Islet precursor cell (in vitro differentiated cells): ENCODE measurements around the gene SMIM29.

ENCODE experiments used
- DNase-seq: peaks from one replicate; pipeline ENCODE4 v3.0.0-alpha.2; 2018

The SMIM29 gene

DNA sequence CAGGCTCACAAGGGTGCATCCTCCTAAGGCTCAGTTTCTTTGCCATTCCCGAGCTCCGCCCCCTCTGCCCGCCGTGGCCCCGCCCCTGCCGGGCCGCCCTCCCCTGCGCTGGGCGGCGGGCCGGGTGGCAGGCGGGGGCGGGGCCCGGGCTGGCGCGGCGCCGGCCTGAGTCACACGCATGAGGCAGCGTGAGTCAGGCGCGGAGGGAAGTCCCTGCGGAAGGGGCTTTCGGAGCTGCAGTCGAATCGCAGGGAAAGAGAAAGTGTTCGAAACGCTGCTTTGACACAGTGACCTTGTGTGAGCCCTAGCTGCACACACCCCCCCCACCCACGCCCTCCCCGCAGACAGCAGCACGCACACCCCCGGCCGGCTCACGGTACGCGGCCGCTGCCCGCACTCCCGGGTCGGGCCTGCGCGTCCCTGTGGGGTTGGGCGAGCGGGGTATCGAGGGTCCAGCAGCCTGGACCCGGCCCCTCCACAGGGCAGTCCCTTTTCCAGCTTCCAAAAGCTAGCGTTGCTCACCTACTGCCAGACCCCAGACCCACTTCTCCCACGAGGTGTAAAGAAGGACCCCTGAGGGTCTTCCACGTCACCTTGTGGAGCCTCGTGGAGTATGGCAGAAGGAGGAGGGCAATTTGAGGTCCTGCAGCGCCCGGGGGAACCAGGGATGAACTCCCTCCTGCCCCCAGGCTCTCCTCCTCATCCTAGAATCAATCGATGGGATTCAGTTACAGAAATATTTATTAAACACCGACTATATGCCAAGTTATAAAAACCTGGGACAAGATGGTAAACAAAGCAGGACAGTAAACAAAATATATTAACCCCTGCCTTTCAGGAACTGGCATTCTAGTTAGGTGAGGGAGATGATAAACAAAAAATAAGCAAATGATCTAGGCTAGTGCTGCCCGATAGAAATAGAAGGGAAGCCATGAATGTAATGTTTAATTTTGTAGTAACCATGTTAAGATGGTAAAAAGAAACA is 24.6 kb downstream of the SMIM29 start:
- DNase-seq: peak; percentile 96

DNA sequence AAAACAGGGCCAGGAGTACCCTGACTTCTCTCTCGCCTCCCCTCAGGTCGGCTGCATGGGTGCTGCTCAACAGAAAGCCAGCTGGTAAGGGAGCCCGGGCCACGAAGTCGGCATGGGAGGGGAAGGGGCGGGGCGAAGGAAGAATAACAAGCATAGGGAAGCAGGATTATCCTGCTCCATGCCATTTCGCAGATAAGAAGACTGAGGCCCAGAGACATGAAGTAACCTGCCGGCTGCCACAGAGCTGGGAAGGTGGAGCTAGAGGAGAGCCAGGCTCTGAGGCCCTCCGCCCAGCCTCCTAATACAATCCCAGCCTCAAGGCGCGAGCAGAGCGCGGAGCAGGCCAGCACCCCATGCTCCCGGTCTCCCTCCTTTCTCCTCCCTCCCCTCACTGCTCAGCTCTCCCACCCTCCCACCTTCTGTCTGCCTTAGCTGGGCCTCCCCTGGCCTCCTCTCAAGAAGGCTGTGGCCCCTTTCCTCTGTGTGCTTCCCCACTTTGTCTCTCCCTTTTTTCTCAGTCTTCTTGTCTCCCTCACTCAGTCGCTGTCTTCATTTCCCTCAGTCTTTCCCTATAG is 25.3 kb downstream of the SMIM29 start:
- no peak for DNase-seq

DNA sequence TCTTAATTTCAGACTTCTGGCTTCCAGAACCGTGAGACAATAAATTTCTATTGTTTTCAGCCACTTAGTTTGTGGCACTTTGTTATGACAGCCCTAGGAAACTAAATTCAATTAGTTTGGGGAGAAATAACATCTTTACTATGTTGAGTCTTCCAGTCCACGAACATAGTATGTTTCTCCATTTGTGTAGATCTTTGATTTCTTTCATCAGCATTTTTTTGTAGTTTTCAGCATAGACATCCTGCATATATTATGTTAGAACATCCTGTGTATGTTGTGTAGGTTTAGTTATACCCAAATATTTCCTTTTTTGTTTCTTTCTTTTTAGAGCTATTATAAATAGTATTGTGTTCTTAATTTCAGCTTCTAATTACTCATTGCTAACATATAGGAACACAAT is 30.1 kb downstream of the SMIM29 start:
- no peak for DNase-seq

DNA sequence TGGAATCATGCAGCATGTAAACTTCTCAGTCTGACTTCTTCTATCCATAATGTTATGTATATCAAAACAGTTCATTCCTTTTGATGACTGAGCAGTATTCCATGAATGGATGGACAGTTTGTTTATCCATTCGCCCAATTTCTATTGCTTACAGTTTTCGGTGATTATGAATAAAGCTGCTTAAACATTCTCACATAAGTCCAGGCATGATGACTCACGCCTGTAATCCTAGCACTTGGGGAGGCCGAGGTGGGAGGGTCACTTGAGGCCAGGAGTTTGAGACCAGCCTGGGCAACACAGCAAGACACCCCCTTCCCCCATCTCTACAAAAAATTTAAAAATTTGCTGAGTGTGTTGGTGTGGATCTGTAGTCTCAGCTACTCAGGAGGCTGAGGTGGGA is 35.0 kb downstream of the SMIM29 start:
- no peak for DNase-seq

DNA sequence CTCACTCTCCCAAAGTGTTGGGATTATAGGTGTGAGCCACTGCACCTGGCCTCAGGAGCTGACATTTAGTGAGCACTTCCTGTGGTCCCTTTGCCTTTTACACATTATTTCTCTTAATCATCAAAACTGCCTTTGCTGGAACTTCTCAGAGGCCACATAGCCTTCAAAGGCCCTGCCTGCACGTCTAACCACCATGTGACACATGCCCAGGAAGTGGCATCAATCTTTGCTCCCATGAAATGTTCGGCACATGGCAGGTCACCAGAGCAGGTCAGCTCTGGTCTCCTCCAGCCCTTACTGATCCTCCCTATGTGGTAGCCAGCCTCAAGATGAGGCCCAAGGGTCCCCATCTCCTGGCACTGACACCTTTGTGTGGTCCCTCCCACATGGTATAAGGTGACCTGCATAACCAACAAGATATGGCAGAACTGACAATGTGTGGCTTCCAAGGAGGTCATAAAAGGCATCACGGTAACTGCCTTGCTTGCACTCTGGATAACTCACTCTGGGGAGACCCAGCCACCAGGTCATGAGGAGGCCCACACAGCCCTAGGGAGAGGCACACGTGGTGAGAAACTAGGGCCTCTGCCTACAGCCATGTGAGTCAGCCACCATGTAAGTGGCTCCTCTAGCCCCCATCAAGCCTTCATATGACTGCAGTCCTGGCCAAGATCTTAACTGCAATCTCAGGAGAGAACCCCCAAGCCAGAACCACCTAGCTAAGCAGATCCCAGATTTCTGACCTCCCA is 40.9 kb downstream of the SMIM29 start:
- no peak for DNase-seq

DNA sequence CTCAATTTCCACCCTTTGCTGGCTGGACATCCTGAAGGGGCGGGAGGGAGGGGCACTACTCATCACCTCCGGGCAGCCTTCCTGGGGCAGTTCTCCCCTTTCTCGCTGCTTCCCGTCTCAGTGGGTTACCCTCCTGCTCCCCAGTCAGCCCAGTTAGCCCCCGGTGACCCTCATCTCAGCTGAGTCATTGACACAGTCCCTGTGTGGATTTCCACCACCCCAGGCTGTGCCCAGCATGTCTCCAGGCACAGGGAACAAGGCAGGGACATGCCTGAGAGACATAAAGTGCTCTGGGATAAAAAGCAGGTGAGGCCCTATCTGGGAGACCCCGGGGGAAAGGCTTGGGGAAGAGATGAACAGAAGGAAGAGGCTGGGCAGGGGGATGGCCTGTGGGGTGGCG is 42.1 kb downstream of the SMIM29 start:
- no peak for DNase-seq

DNA sequence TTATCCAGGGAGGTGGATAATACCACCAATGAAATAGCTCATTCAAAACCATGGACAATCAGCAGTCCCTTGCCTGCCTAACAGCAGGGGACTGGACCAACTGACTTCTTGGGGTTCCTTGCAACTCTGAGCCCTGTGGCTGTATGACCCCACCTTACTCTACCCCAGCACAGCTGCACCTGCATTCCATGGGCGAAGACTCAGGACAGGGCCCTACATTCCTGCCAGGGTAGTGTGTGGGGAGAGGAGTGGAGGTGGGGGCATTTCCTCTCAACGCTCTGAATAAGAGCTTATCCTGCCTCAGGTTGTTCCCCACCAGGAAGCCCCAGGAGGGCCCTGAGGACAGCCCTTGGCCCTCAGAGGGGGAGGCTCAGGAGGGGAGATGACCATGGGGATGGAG is 42.9 kb downstream of the SMIM29 start:
- DNase-seq: no peak

DNA sequence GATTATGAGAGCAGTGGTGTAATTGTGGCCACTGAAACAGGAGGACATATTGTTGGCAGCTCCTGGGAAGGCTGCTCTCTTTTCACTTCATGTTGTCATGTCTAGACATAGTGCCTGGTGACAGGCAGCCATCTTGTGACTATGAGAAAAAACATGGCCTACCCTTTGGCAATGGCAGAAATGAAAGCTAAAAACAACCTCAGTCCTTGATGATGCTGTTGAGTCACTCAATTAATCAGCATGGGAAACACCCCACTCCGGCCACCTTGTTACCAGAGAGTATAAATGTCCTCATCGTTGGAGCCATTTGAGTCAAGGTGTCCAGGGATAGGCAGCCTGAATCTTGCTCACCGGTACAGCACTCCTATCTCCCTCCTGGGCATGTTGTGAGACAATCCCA is 43.3 kb downstream of the SMIM29 start:
- DNase-seq: no peak

DNA sequence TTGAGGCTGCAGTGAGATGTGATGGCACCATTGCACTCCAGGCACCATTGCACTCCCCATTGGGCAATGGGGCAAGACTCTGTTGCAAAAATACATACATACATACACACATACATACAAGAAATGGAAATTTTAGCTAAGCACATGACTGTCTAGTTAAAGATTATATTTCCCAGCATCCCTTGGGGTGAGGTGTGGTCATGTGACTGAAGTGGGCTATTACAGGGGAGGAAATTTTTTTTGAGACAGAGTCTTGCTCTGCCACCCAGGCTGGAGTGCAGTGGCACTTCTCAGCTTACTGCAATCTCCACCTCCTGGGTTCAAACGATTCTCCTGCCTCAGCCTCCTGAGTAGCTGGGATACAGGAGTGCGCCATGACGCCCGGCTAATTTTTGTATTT is 44.1 kb downstream of the SMIM29 start:
- DNase-seq: no peak

DNA sequence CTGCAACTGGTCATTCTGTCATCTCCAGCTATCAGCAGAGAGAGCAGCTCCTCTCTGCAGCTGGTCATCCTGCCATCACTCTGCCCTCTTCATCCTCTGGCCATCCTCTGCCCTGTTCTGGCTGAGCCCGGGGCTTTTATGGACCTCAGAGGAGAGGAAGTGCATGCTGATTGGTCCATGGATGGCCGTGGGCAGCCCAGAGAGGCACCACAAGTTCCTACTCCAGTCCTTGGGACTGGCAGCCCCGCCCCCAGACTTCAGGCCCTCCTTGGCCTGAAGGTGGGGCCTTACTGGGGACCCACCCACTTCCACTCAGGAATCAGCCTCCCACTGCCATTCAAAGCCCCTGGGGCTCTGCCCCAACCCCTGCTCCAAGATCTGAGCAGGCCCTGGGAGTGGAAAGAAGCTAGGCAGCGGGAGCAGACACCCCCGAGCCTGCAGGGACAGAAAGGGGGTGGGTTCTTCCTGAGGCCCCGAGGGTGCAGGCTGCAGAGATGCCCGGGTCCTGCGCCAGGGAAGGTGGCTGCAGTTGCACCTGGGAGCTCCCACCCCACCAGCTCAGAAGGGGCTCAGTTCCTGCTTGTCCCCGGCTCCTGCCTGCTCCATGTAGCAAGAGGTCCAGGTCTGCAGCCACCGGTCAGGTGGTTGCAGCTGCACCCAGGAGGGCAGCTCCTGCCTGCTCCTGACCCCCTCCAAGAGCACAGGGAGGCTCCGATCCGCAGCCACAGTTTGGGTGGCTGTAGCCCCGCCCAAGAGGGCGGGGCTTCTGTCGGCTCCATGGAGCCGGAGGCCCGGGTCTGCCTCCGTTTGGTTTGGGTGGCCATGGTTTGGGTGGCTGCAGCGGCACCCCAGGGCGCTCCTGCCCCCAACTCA is 46.2 kb downstream of the SMIM29 start:
- DNase-seq: peak; percentile 60

DNA sequence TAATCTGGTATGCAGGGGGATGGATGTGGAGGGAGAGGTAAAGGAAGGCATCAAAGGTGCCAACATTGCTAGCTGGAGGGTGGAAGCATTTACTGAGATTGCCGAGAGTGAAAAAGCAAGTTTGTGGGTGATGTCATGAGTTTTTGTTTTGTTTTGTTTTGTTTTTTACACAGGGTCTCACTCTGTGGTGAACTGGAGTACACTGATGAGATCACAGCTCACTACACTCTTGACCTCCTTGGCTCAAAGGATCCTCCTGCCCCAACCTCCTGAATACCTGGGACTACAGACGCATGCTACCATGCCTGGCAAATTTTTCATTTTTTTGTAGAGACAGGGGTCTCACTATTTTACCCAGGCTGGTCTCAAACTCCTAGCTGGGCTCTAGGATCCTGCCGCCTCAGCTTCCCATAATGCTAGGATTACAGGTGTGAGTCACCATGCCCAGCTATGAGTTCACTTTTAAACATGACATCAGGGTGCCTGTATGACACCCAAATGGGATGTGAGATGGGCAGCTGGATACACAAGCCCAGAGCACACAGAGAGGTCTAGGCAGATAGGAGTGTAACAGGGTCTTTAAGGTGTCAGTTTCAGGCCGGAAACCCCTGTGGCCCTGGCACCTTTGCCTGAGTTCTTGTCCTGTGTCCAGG is 47.2 kb downstream of the SMIM29 start:
- no peak for DNase-seq

DNA sequence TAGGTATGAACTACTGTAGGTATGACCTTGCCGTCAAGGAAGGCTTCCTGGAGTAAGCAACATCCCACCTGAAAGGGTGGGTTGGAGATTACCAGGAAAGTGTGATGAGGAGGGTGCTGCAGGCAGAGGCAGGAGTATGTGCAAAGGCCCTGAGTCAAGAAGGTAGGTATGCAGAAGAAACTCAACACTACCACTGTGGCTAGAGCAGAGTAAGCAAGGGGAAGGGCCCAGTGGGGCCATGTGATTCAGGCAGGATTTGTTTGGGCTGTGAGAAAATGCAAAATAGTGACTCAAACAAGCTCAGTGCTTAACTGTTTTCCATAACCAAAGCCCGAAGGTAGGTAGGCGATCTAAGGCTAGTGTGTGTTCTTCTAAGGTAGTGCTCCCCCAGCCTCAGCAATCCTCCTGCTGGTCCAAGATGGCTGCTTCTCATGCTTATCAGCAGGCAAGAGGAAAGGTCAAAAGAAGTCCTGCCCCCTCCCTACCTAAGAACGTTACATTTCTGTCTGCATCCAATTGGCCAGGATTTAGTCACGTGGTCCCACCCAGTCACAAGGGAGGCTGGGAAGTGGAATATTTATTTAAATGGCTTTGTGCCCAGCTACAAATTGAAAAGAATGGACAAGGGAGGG is 48.4 kb downstream of the SMIM29 start:
- DNase-seq: no peak

DNA sequence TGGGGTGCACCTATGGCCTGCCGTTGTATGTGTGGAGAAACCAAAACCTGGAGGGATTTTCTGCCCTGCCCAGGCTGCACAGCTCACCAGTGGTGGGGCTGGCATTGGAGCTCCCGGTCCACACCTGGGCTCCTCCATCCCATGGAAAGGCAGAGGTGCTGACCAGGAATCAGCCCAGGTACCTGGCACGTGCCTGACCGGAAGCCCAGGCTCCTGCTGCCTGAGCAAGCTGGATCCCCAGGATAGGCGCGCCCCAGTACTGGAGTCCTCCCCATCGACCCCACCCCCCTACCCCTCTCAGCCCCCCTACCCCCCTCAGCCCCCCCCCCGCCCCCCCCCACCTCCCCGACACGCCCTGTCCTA is 52.0 kb downstream of the SMIM29 start:
- DNase-seq: no peak
